Activated CD4-positive, alpha-beta T cell treated with anti-CD3 and anti-CD28 coated beads, Interleukin-2, amount 50 U/mL, for 16 hours (primary cell): ENCODE measurements around the gene FOXF1.

ENCODE experiments used
- DNase-seq: peaks from one replicate; pipeline ENCODE4 v3.0.0-alpha.2; 2020

Gene FOXF1

GRCh38 chr16:86510465-86511261, at the start of gene FOXF1:
Gene FOXF1 (plus strand): TSS chr16:86510527. CDS start chr16:86510570, 43 bp downstream.
- DNase-seq: peak; percentile 13

GRCh38 chr16:86461037-86461436, 49.3 kb upstream of the FOXF1 start:
- DNase-seq: no peak

- no peak for DNase-seq
Measured at GRCh38 chr16:86462334-86463084, 47.8 kb upstream of the FOXF1 start.

- DNase-seq: no peak
Measured at GRCh38 chr16:86464044-86464443, 46.3 kb upstream of the FOXF1 start.

GRCh38 chr16:86465434-86465833, 44.9 kb upstream of the FOXF1 start:
- DNase-seq: no peak

GRCh38 chr16:86466696-86467406, 43.5 kb upstream of the FOXF1 start:
- DNase-seq: no peak

GRCh38 chr16:86467490-86467889, 42.8 kb upstream of the FOXF1 start:
- DNase-seq: no peak

GRCh38 chr16:86470964-86471363, 39.4 kb upstream of the FOXF1 start:
- no peak for DNase-seq

GRCh38 chr16:86471896-86472295, 38.4 kb upstream of the FOXF1 start:
- DNase-seq: no peak

GRCh38 chr16:86472366-86472765, 38.0 kb upstream of the FOXF1 start:
- DNase-seq: no peak

- no peak for DNase-seq
Measured at GRCh38 chr16:86476956-86477534, 33.3 kb upstream of the FOXF1 start.

- DNase-seq: no peak
Measured at GRCh38 chr16:86477642-86478041, 32.7 kb upstream of the FOXF1 start.

- no peak for DNase-seq
Measured at GRCh38 chr16:86478779-86479178, 31.5 kb upstream of the FOXF1 start.

- DNase-seq: no peak
Measured at GRCh38 chr16:86479419-86479818, 30.9 kb upstream of the FOXF1 start.

GRCh38 chr16:86480444-86480843, 29.9 kb upstream of the FOXF1 start:
- no peak for DNase-seq

- DNase-seq: no peak
Measured at GRCh38 chr16:86481607-86482006, 28.7 kb upstream of the FOXF1 start.

- no peak for DNase-seq
Measured at GRCh38 chr16:86484240-86484639, 26.1 kb upstream of the FOXF1 start.

GRCh38 chr16:86485746-86486145, 24.6 kb upstream of the FOXF1 start:
- DNase-seq: no peak

- no peak for DNase-seq
Measured at GRCh38 chr16:86490859-86491639, 19.3 kb upstream of the FOXF1 start.

GRCh38 chr16:86491640-86492023, 18.7 kb upstream of the FOXF1 start:
- DNase-seq: no peak

- no peak for DNase-seq
Measured at GRCh38 chr16:86492267-86492960, 17.9 kb upstream of the FOXF1 start.
